Liver (tissue), 9 donors: ENCODE measurements around the gene ZNF429. TPM values are rescaled to one million over a fixed set of nuclear protein-coding genes. Genes with fewer than 3 reads are reported as not detected.

Experiments
- DNase-seq: peaks from one replicate; pipeline ENCODE4 v3.0.0-alpha.2; 2017; ENCODE audit warnings: low spot score
- H3K27ac ChIP-seq, 2 donors: one replicate each; pipeline ENCODE4 v1.7.0; 2013; ENCODE audit warnings: inconsistent platforms in 2 of 2, low read length in 2 of 2, control low read depth in 1 of 2, low read depth in 1 of 2, mild to moderate bottlenecking in 1 of 2
- H3K27me3 ChIP-seq, 4 donors: one replicate each; pipeline versions ENCODE4 v1.6.1 to v1.7.0; 2013; ENCODE audit warnings: low read length in 3 of 4, inconsistent platforms in 1 of 4, mild to moderate bottlenecking in 1 of 4, moderate library complexity in 1 of 4; ENCODE audit not compliant: control insufficient read depth in 4 of 4, insufficient read depth in 4 of 4
- H3K36me3 ChIP-seq, 4 donors: one replicate each; pipeline versions ENCODE4 v1.6.1 to v1.7.0; 2013; ENCODE audit warnings: low read length in 3 of 4, mild to moderate bottlenecking in 3 of 4, low read depth in 1 of 4, moderate library complexity in 1 of 4; ENCODE audit not compliant: control insufficient read depth in 4 of 4, insufficient read depth in 3 of 4
- H3K4me1 ChIP-seq, 4 donors: one replicate each; pipeline versions ENCODE4 v1.6.1 to v1.7.0; 2013; ENCODE audit warnings: low read length in 3 of 4, mild to moderate bottlenecking in 3 of 4, moderate library complexity in 1 of 4; ENCODE audit not compliant: control insufficient read depth in 4 of 4, insufficient read depth in 4 of 4
- H3K4me3 ChIP-seq, 3 donors: one replicate each; pipeline versions ENCODE4 v1.6.1 to v1.7.0; 2013; ENCODE audit warnings: low read length in 3 of 3, control low read depth in 1 of 3, low read depth in 1 of 3, mild to moderate bottlenecking in 1 of 3
- H3K9ac ChIP-seq, 2 donors: one replicate each; pipeline ENCODE4 v1.7.0; 2013; ENCODE audit warnings: low read length in 2 of 2, mild to moderate bottlenecking in 2 of 2, moderate library complexity in 2 of 2, control low read depth in 1 of 2, low read depth in 1 of 2
- H3K9me3 ChIP-seq, 4 donors: one replicate each; pipeline versions ENCODE4 v1.6.1 to v1.7.0; 2013; ENCODE audit warnings: low read length in 3 of 4; ENCODE audit not compliant: control insufficient read depth in 4 of 4
- CTCF ChIP-seq: fragments of 150-350 bp; IDR thresholded peaks from 2 replicates; pipeline ENCODE4 v1.5.1; 2017; ENCODE audit warnings: improper control_type of control experiment, low read depth, low read length; ENCODE audit not compliant: missing input control
- EGR1 ChIP-seq, 2 donors: IDR thresholded peaks; 2 replicates each; pipeline ENCODE4 v1.6.1; 2016 to 2018; ENCODE audit warnings: antibody characterized with exemption in 2 of 2, low read depth in 2 of 2
- HNF4G ChIP-seq: IDR thresholded peaks from 2 replicates; pipeline ENCODE4 v1.6.1; 2016; ENCODE audit warnings: antibody characterized with exemption
- JUND ChIP-seq, 2 donors: IDR thresholded peaks; 2 replicates each; pipeline ENCODE4 v1.6.1; 2016; ENCODE audit warnings: antibody characterized with exemption in 2 of 2
- SP1 ChIP-seq: IDR thresholded peaks from 2 replicates; pipeline ENCODE4 v1.6.1; 2018; ENCODE audit warnings: antibody characterized with exemption, mild to moderate bottlenecking
- TAF1 ChIP-seq: conservative IDR thresholded peaks from 2 replicates; pipeline ENCODE4 v1.6.1; 2016; ENCODE audit warnings: antibody characterized with exemption, mild to moderate bottlenecking
- WGBS: extraction: QIAGEN DNeasy Blood & Tissue Kit; methylation state at CpG from one replicate; pipeline ENCODE4 v1.1.7; 2013; 5-methylcytosine and 5-hydroxymethylcytosine counted together
- polyA plus RNA-seq, 2 donors: library from polyadenylated mRNA; stranded (reverse) in 1 of 2; unstranded in 1 of 2; fragments of 200-250 nt in 1 of 2; fragments of >200 nt in 1 of 2; fragmentation: Nextera tagmentation in 1 of 2; extraction: Ambion mirVana in 1 of 2; gene quantifications; one replicate each; pipeline versions ENCODE4 v1.2.1 to v1.2.3, GENCODE V29; 2013 to 2015
- total RNA-seq, 2 donors: library from RNA; depleted of rRNA; stranded (reverse); fragments of >200 nt; gene quantifications; one replicate each; pipeline ENCODE4 v1.2.3, GENCODE V29; 2014
- TF ChIP-seq, protein P1 (sequence below): IDR thresholded peaks from 2 replicates; pipeline ENCODE4 v1.6.1; 2016; ENCODE audit warnings: antibody characterized with exemption
- TF ChIP-seq, protein P2 (sequence below): IDR thresholded peaks from 2 replicates; pipeline ENCODE4 v1.6.1; 2016; ENCODE audit warnings: antibody characterized with exemption
- TF ChIP-seq, protein P3 (sequence below): IDR thresholded peaks from 2 replicates; pipeline ENCODE4 v1.6.1; 2016; ENCODE audit warnings: antibody characterized with exemption, mild to moderate bottlenecking
- TF ChIP-seq, protein P4 (sequence below): IDR thresholded peaks from 2 replicates; pipeline ENCODE4 v1.6.1; 2016; ENCODE audit warnings: antibody characterized with exemption
- donor health status: healthy.
- donor health status: healthy.
- donor health status: healthy.
- donor health status: healthy.
- donor health status: healthy.

Gene ZNF429
- total and polyA plus RNA-seq, 4 donors = 4.0 to 10.1 (median 8.4) TPM

- TF ChIP-seq CTCF = no peak
- TF ChIP-seq SP1 = no peak
- TF ChIP-seq HNF4G = no peak
- no peak for TF ChIP-seq JUND (IDR thresholded peaks at IDR 0.05)
- no peak for TF ChIP-seq EGR1 (IDR thresholded peaks at IDR 0.05; ENCODE audit: low read depth in 2 of 2)
- TF ChIP-seq TAF1 = peak; percentile 15
- TF ChIP-seq, protein P1, sequence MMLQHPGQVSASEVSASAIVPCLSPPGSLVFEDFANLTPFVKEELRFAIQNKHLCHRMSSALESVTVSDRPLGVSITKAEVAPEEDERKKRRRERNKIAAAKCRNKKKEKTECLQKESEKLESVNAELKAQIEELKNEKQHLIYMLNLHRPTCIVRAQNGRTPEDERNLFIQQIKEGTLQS = no peak
- TF ChIP-seq, protein P2, sequence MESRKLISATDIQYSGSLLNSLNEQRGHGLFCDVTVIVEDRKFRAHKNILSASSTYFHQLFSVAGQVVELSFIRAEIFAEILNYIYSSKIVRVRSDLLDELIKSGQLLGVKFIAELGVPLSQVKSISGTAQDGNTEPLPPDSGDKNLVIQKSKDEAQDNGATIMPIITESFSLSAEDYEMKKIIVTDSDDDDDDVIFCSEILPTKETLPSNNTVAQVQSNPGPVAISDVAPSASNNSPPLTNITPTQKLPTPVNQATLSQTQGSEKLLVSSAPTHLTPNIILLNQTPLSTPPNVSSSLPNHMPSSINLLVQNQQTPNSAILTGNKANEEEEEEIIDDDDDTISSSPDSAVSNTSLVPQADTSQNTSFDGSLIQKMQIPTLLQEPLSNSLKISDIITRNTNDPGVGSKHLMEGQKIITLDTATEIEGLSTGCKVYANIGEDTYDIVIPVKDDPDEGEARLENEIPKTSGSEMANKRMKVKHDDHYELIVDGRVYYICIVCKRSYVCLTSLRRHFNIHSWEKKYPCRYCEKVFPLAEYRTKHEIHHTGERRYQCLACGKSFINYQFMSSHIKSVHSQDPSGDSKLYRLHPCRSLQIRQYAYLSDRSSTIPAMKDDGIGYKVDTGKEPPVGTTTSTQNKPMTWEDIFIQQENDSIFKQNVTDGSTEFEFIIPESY = no peak
Observed at GRCh38 chr19:21569494-21569865, 64.1 kb downstream of the ZNF429 start (continued).

DNA sequence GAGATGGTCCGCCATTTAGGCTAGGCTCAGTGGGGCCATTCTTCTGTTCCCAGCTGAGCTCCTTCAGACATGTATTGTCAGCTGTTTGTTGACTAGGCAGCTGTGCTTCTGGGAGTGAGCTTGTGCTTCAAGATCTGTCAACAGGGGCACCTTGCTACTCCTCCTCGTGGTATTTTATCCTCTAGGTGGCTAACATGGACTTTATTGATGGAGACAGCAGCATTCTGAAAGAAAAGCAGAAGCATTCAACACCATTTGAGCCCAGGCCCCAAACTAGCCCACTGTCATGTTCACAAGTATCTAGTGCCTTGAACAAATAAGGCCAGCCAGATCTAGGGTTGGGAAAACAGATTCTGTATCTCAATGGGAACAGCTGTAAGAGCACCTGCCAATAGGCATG lies 65.9 kb downstream of the ZNF429 start:
- WGBS = 65% methylated on average over 2 of the region's 2 CpGs
- H3K4me1 ChIP-seq = peaks cover 0 to 2% (median 0%) of the 10 kb centered on the region in 4 donors
- no peaks in the 10 kb centered on the region for H3K27me3 ChIP-seq
- TF ChIP-seq, protein P1 = no peak
- TF ChIP-seq HNF4G (no peak), CTCF (no peak), SP1 (no peak), EGR1 (IDR thresholded peaks at IDR 0.05; ENCODE audit: low read depth in 2 of 2) (no peak), JUND (IDR thresholded peaks at IDR 0.05) (no peak)
- TF ChIP-seq, protein P3, sequence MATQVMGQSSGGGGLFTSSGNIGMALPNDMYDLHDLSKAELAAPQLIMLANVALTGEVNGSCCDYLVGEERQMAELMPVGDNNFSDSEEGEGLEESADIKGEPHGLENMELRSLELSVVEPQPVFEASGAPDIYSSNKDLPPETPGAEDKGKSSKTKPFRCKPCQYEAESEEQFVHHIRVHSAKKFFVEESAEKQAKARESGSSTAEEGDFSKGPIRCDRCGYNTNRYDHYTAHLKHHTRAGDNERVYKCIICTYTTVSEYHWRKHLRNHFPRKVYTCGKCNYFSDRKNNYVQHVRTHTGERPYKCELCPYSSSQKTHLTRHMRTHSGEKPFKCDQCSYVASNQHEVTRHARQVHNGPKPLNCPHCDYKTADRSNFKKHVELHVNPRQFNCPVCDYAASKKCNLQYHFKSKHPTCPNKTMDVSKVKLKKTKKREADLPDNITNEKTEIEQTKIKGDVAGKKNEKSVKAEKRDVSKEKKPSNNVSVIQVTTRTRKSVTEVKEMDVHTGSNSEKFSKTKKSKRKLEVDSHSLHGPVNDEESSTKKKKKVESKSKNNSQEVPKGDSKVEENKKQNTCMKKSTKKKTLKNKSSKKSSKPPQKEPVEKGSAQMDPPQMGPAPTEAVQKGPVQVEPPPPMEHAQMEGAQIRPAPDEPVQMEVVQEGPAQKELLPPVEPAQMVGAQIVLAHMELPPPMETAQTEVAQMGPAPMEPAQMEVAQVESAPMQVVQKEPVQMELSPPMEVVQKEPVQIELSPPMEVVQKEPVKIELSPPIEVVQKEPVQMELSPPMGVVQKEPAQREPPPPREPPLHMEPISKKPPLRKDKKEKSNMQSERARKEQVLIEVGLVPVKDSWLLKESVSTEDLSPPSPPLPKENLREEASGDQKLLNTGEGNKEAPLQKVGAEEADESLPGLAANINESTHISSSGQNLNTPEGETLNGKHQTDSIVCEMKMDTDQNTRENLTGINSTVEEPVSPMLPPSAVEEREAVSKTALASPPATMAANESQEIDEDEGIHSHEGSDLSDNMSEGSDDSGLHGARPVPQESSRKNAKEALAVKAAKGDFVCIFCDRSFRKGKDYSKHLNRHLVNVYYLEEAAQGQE = no peak
- TF ChIP-seq, protein P4, sequence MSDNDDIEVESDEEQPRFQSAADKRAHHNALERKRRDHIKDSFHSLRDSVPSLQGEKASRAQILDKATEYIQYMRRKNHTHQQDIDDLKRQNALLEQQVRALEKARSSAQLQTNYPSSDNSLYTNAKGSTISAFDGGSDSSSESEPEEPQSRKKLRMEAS = no peak
- H3K36me3 ChIP-seq = no peaks in the 10 kb centered on the region
- no peak for DNase-seq
- no peak overlapping the region for H3K9ac ChIP-seq
- peaks cover 8 to 20% (median 16%) of the 10 kb centered on the region in 4 donors for H3K9me3 ChIP-seq
- H3K4me3 ChIP-seq = peak overlapping the region in 1 of 3 donors; percentile 11
- H3K27ac ChIP-seq = no peak overlapping the region
